ENCODE data around the gene IL16.

IL16 gene

GRCh38 chr15:81295486-81296121, 98.9 kb downstream of the IL16 start:
- Histone ChIP-seq H3K27ac (peak overlapping the region; percentile 85), H3K9me3 (no peaks in the 10 kb centered on the region), H3K36me3 (peaks cover 12% of the 10 kb centered on the region; the same call in 1 of the 2 replicates), H4K20me1 (no peaks in the 10 kb centered on the region), H3K4me3 (peak overlapping the region; percentile 68), H3K27me3 (no peaks in the 10 kb centered on the region), H3K4me2 (peak overlapping the region; percentile 98), H3K9ac (peak overlapping the region; percentile 69), H3K4me1 (peaks cover 98% of the 10 kb centered on the region)
- no peak for TF ChIP-seq Cebpa-rat (IDR thresholded peaks at IDR 0.05)

- TF ChIP-seq Cebpa-rat (IDR thresholded peaks at IDR 0.05): no peak
- Histone ChIP-seq H3K9me3 (no peaks in the 10 kb centered on the region), H3K4me2 (peak overlapping the region; percentile 98), H3K36me3 (peaks cover 18% of the 10 kb centered on the region; the same call in 1 of the 2 replicates), H3K27me3 (no peaks in the 10 kb centered on the region), H3K27ac (peak overlapping the region; percentile 85), H3K4me3 (peak overlapping the region; percentile 68), H3K4me1 (peaks cover 98% of the 10 kb centered on the region), H4K20me1 (no peaks in the 10 kb centered on the region), H3K9ac (peak overlapping the region; percentile 69)
These were observed 99.5 kb downstream of the IL16 start for GRCh38 chr15:81296186-81296585.

DNA sequence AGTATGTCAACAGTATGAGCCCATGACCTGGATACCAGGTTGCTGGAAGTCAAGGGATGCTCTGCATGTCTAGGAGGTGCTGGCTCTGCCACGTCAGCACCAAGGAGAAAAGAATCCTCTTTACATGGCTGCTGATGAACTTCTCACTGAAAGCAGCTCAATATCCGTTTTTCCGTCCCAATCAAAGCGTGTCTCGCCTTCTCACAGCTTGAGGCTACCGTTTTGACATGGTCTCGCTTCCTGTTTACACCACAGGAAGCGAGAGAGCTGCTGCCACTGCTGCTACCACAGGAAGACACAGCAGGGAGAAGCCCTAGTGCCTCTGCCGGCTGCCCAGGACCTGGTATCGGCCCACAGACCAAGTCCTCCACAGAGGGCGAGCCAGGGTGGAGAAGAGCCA, 100.0 kb downstream of the IL16 start:
- no peak for TF ChIP-seq Cebpa-rat (IDR thresholded peaks at IDR 0.05)
- Histone ChIP-seq H3K27me3 (no peaks in the 10 kb centered on the region), H4K20me1 (no peaks in the 10 kb centered on the region), H3K4me3 (peak overlapping the region; percentile 68), H3K27ac (peak overlapping the region; percentile 85), H3K4me1 (peaks cover 98% of the 10 kb centered on the region), H3K9ac (peak overlapping the region; percentile 69), H3K9me3 (no peaks in the 10 kb centered on the region), H3K36me3 (peaks cover 23% of the 10 kb centered on the region), H3K4me2 (peak overlapping the region; percentile 98)

GRCh38 chr15:81297147-81297572, 100.5 kb downstream of the IL16 start:
- Histone ChIP-seq H3K27me3 (no peaks in the 10 kb centered on the region), H3K27ac (peak overlapping the region; percentile 85), H3K9me3 (no peaks in the 10 kb centered on the region), H3K4me2 (peak overlapping the region; percentile 98), H3K9ac (peak overlapping the region; percentile 69), H4K20me1 (no peaks in the 10 kb centered on the region), H3K36me3 (peaks cover 28% of the 10 kb centered on the region), H3K4me1 (peaks cover 98% of the 10 kb centered on the region), H3K4me3 (peak overlapping the region; percentile 68)
- no peak for TF ChIP-seq Cebpa-rat (IDR thresholded peaks at IDR 0.05)

- Histone ChIP-seq H4K20me1 (no peaks in the 10 kb centered on the region), H3K27ac (peak overlapping the region; percentile 85), H3K9ac (peak overlapping the region; percentile 69), H3K4me1 (peaks cover 98% of the 10 kb centered on the region), H3K36me3 (peaks cover 35% of the 10 kb centered on the region), H3K4me2 (peak overlapping the region; percentile 98), H3K27me3 (no peaks in the 10 kb centered on the region), H3K4me3 (peak overlapping the region; percentile 68), H3K9me3 (no peaks in the 10 kb centered on the region)
- TF ChIP-seq Cebpa-rat (IDR thresholded peaks at IDR 0.05): no peak
These were observed 101.2 kb downstream of the IL16 start for GRCh38 chr15:81297603-81298575.

DNA sequence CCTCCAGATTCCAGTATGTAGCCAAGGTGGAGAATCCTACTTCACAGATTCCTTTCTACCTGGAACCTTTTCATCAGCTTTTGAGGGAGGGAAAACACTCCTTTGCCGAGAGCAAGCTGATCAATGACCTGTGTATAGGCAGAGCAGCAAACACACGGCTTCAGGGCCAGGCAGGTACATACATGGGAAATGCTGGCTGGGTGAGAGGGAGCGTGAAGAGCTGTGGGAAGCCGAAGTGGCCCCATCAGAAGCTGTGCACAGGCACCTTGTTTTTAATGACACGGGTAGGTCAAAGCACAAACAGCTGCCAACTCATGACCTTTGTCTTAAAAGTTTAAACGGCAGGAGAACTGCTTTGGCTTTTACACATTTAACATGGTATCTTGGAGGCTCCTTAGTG, 101.9 kb downstream of the IL16 start:
- H3K4me2 ChIP-seq: peak overlapping the region; percentile 98
- peaks cover 98% of the 10 kb centered on the region for H3K4me1 ChIP-seq
- no peaks in the 10 kb centered on the region for H4K20me1 ChIP-seq
- peak overlapping the region; percentile 69 for H3K9ac ChIP-seq
- H3K4me3 ChIP-seq: peak overlapping the region; percentile 68
- no peaks in the 10 kb centered on the region for H3K27me3 ChIP-seq
- peaks cover 42% of the 10 kb centered on the region for H3K36me3 ChIP-seq
- TF ChIP-seq Cebpa-rat (IDR thresholded peaks at IDR 0.05): no peak
- H3K27ac ChIP-seq: peak overlapping the region; percentile 85
- H3K9me3 ChIP-seq: no peaks in the 10 kb centered on the region

- peak overlapping the region; percentile 68 for H3K4me3 ChIP-seq
- TF ChIP-seq Cebpa-rat (IDR thresholded peaks at IDR 0.05): no peak
- no peaks in the 10 kb centered on the region for H3K9me3 ChIP-seq
- H3K27ac ChIP-seq: peak overlapping the region; percentile 85
- H3K27me3 ChIP-seq: no peaks in the 10 kb centered on the region
- H4K20me1 ChIP-seq: no peaks in the 10 kb centered on the region
- H3K4me1 ChIP-seq: peaks cover 98% of the 10 kb centered on the region
- peak overlapping the region; percentile 98 for H3K4me2 ChIP-seq
- H3K36me3 ChIP-seq: peaks cover 46% of the 10 kb centered on the region
- H3K9ac ChIP-seq: peak overlapping the region; percentile 69; the same call in 1 of the 2 replicates
These were observed 102.5 kb downstream of the IL16 start for GRCh38 chr15:81299156-81299555.

GRCh38 chr15:81299630-81300273, 103.1 kb downstream of the IL16 start:
- peak overlapping the region; percentile 85 for H3K27ac ChIP-seq
- peak overlapping the region; percentile 98 for H3K4me2 ChIP-seq
- peak overlapping the region; percentile 68 for H3K4me3 ChIP-seq
- no peak for TF ChIP-seq Cebpa-rat (IDR thresholded peaks at IDR 0.05)
- H4K20me1 ChIP-seq: no peaks in the 10 kb centered on the region
- H3K36me3 ChIP-seq: peaks cover 52% of the 10 kb centered on the region
- no peaks in the 10 kb centered on the region for H3K27me3 ChIP-seq
- no peaks in the 10 kb centered on the region for H3K9me3 ChIP-seq
- H3K9ac ChIP-seq: peak overlapping the region; percentile 69
- H3K4me1 ChIP-seq: peaks cover 98% of the 10 kb centered on the region

DNA sequence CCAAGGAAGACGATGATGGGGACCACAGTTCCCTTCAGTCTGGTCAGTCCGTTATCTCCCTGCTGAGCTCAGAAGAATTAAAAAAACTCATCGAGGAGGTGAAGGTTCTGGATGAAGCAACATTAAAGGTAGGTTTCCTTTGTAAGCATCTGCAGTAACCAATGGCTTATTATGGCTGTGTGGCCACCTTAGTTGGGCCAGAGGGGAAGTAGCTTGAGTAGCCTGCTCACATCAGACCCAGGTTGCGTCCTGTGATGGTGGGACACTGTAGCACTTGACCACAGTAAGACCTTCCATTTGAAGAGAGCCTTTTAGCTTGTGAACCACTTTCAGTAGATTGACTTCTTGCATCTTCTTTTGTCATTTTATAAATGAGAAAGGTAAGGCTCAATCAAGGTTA, 104.7 kb downstream of the IL16 start:
- Histone ChIP-seq H4K20me1 (no peaks in the 10 kb centered on the region), H3K4me2 (peak overlapping the region; percentile 98), H3K27me3 (no peaks in the 10 kb centered on the region), H3K9ac (no peak overlapping the region), H3K27ac (peak overlapping the region; percentile 32; the same call in 1 of the 2 replicates), H3K9me3 (no peaks in the 10 kb centered on the region), H3K4me1 (peaks cover 86% of the 10 kb centered on the region), H3K4me3 (no peak overlapping the region), H3K36me3 (peaks cover 69% of the 10 kb centered on the region)
- TF ChIP-seq Cebpa-rat (IDR thresholded peaks at IDR 0.05): no peak

Measured in BLaER1 (cell line).